H1 (cell line): Measurements from ENCODE around the gene NUTM2F. TPM values are rescaled to one million over a fixed set of nuclear protein-coding genes. Genes with fewer than 3 reads are reported as not detected.
"Not testable (repeated sequence)": the region's sequence is repeated elsewhere in the genome, so short reads cannot be mapped to it uniquely, and the experiment has no call there.

Experiments used
- CTCF ChIA-PET: fragments of 300-600 bp; sonication (Branson Sonifier 250); formaldehyde crosslinking; loops from one replicate; lab custom pipeline; 2021; ENCODE audit not compliant: partially characterized antibody; lab: Charles Lee
- POLR2A ChIA-PET: fragments of 300-600 bp; sonication (Branson Sonifier 250); formaldehyde crosslinking; loops from one replicate; lab custom pipeline; 2021; ENCODE audit warnings: inconsistent platforms; ENCODE audit not compliant: partially characterized antibody; lab: Charles Lee
- DNase-seq, 2 experiments: peaks; one replicate each; pipeline versions ENCODE4 v3.0.0 to v3.0.0-alpha.2; 2010 to 2022; ENCODE audit warnings: low spot score in 2 of 2, low read depth in 1 of 2, mixed read lengths in 1 of 2
- FAIRE-seq: peaks from 2 replicates; lab custom pipeline; 2011; peaks lifted over from hg19 to GRCh38; lab: Jason Lieb, UNC
- H2AFZ ChIP-seq: 2 replicates; pipeline ENCODE4 v1.8.1; 2012; ENCODE audit warnings: low read length, inconsistent platforms
- H2AK5ac ChIP-seq: 2 replicates; pipeline ENCODE4 v1.6.1; 2013; ENCODE audit warnings: low read depth, low read length
- H2BK120ac ChIP-seq: replicated peaks from 2 replicates; pipeline ENCODE3; 2013; ENCODE audit warnings: low read depth, low read length, inconsistent platforms
- H2BK12ac ChIP-seq: 2 replicates; pipeline ENCODE4 v1.6.1; 2013; ENCODE audit warnings: low read depth, low read length
- H2BK15ac ChIP-seq: 2 replicates; pipeline ENCODE4 v1.6.1; 2013; ENCODE audit warnings: low read length
- H2BK20ac ChIP-seq: 2 replicates; pipeline ENCODE4 v1.6.1; 2013; ENCODE audit warnings: low read length
- H2BK5ac ChIP-seq: 2 replicates; pipeline ENCODE4 v1.6.1; 2013; ENCODE audit warnings: low read depth, low read length
- H3K14ac ChIP-seq: 2 replicates; pipeline ENCODE4 v1.6.1; 2013; ENCODE audit warnings: inconsistent platforms; ENCODE audit not compliant: insufficient read length
- H3K18ac ChIP-seq: 2 replicates; pipeline ENCODE4 v1.6.1; 2013; ENCODE audit warnings: low read length; ENCODE audit errors: extremely low read depth
- H3K23ac ChIP-seq: 2 replicates; pipeline ENCODE4 v1.6.1; 2013; ENCODE audit warnings: inconsistent platforms; ENCODE audit not compliant: insufficient read length
- H3K23me2 ChIP-seq: 2 replicates; pipeline ENCODE4 v1.6.1; 2013; ENCODE audit warnings: low read depth, low read length
- H3K27ac ChIP-seq: 2 replicates; pipeline ENCODE4 v1.6.1; 2011; ENCODE audit warnings: low read depth, low read length, inconsistent platforms
- H3K27me3 ChIP-seq, 4 experiments: replicated peaks in 1 of 4; 1 replicate in 1 of 4; 2 replicates in 3 of 4; pipeline versions ENCODE4 v1.6.1 to v1.8.1; 2011 to 2013; ENCODE audit warnings: low read length in 3 of 4, mild to moderate bottlenecking in 3 of 4, inconsistent platforms in 2 of 4, mixed read lengths in 2 of 4, moderate library complexity in 1 of 4; ENCODE audit not compliant: control insufficient read depth in 3 of 4, insufficient read depth in 3 of 4; ENCODE audit errors: extremely low read depth in 1 of 4
- H3K36me3 ChIP-seq, 4 experiments: 2 replicates each; pipeline versions ENCODE4 v1.6.1 to v1.8.1; 2011 to 2013; ENCODE audit warnings: mild to moderate bottlenecking in 4 of 4, low read length in 3 of 4, moderate library complexity in 2 of 4, control low read depth in 1 of 4, inconsistent platforms in 1 of 4; ENCODE audit not compliant: insufficient read depth in 4 of 4, control insufficient read depth in 2 of 4
- H3K4ac ChIP-seq: replicated peaks from 2 replicates; pipeline ENCODE3; 2013; ENCODE audit warnings: low read length, low read depth, mixed read lengths, inconsistent platforms; ENCODE audit not compliant: insufficient read length
- H3K4me1 ChIP-seq, 4 experiments: replicated peaks in 1 of 4; 1 replicate in 1 of 4; 2 replicates in 3 of 4; pipeline versions ENCODE4 v1.6.1 to v1.8.1; 2011 to 2013; ENCODE audit warnings: low read length in 3 of 4, inconsistent platforms in 2 of 4, mixed read lengths in 1 of 4; ENCODE audit not compliant: insufficient read depth in 4 of 4, control insufficient read depth in 3 of 4
- H3K4me2 ChIP-seq, 2 experiments: 2 replicates each; pipeline versions ENCODE4 v1.6.1 to v1.8.1; 2011 to 2013; ENCODE audit warnings: low read depth in 2 of 2, low read length in 2 of 2, control low read depth in 1 of 2, inconsistent platforms in 1 of 2, mild to moderate bottlenecking in 1 of 2; ENCODE audit not compliant: insufficient read depth in 1 of 2
- H3K4me3 ChIP-seq, 4 experiments: fragments of 200-600, 300-600 bp in 1 of 4; sonication (generic), shearing (Covaris generic), sonication (Bioruptor Twin) in 1 of 4; 2 replicates each; pipeline versions ENCODE4 v1.5.1 to v1.8.1; 2011 to 2016; ENCODE audit warnings: low read length in 4 of 4, low read depth in 3 of 4, control low read depth in 2 of 4, inconsistent platforms in 2 of 4, mild to moderate bottlenecking in 2 of 4, mixed read lengths in 1 of 4, moderate library complexity in 1 of 4; ENCODE audit not compliant: insufficient read depth in 2 of 4; ENCODE audit errors: extremely low read depth in 1 of 4
- H3K56ac ChIP-seq: replicated peaks from 2 replicates; pipeline ENCODE3; 2013; ENCODE audit warnings: low read depth, mild to moderate bottlenecking, mixed read lengths, low read length, inconsistent platforms; ENCODE audit not compliant: insufficient read length
- H3K79me1 ChIP-seq: 2 replicates; pipeline ENCODE4 v1.6.1; 2013; ENCODE audit warnings: low read depth, low read length, control low read depth
- H3K79me2 ChIP-seq, 2 experiments: 2 replicates each; pipeline versions ENCODE4 v1.6.1 to v1.8.1; 2012 to 2013; ENCODE audit warnings: low read length in 2 of 2, mild to moderate bottlenecking in 2 of 2, inconsistent platforms in 1 of 2; ENCODE audit not compliant: insufficient read depth in 2 of 2, control insufficient read depth in 1 of 2
- H3K9ac ChIP-seq, 4 experiments: replicated peaks in 1 of 4; 1 replicate in 1 of 4; 2 replicates in 3 of 4; pipeline versions ENCODE4 v1.6.1 to v1.8.1; 2011 to 2013; ENCODE audit warnings: low read depth in 3 of 4, low read length in 3 of 4, control low read depth in 2 of 4, mild to moderate bottlenecking in 2 of 4, moderate library complexity in 2 of 4, inconsistent platforms in 1 of 4; ENCODE audit errors: extremely low read depth in 1 of 4
- H3K9me3 ChIP-seq, 2 experiments: 2 replicates each; pipeline versions ENCODE4 v1.6.1 to v1.8.1; 2012 to 2013; ENCODE audit warnings: mild to moderate bottlenecking in 2 of 2, moderate library complexity in 2 of 2, control low read depth in 1 of 2, inconsistent platforms in 1 of 2, low read depth in 1 of 2, low read length in 1 of 2, mixed read lengths in 1 of 2; ENCODE audit not compliant: insufficient read depth in 2 of 2
- H4K20me1 ChIP-seq, 2 experiments: replicated peaks in 1 of 2; 2 replicates each; pipeline versions ENCODE3 to v1.8.1; 2011 to 2013; ENCODE audit warnings: inconsistent platforms in 2 of 2, low read length in 2 of 2, mild to moderate bottlenecking in 1 of 2; ENCODE audit not compliant: insufficient read depth in 2 of 2, control insufficient read depth in 1 of 2
- H4K5ac ChIP-seq: 2 replicates; pipeline ENCODE4 v1.6.1; 2013; ENCODE audit warnings: low read length, low read depth, mixed read lengths, inconsistent platforms; ENCODE audit not compliant: insufficient read length
- H4K8ac ChIP-seq: 2 replicates; pipeline ENCODE4 v1.8.0; 2013; ENCODE audit warnings: mild to moderate bottlenecking, moderate library complexity, low read length, inconsistent platforms; ENCODE audit not compliant: insufficient read depth; ENCODE audit errors: extremely low read depth
- H4K91ac ChIP-seq: replicated peaks from 2 replicates; pipeline ENCODE3; 2013; ENCODE audit warnings: low read length, mixed read lengths, inconsistent platforms; ENCODE audit not compliant: insufficient read length
- CTCF ChIP-seq, 3 experiments: IDR thresholded peaks; 1 replicate in 2 of 3; 2 replicates in 1 of 3; pipeline versions ENCODE4 v1.5.1 to v1.6.1; 2011; ENCODE audit warnings: low read length in 3 of 3, mild to moderate bottlenecking in 3 of 3, inconsistent platforms in 2 of 3, low read depth in 1 of 3, moderate library complexity in 1 of 3; ENCODE audit not compliant: insufficient read depth in 1 of 3; ENCODE audit errors: control extremely low read depth in 1 of 3
- WGBS, 2 experiments: shearing (Covaris generic) in 1 of 2; methylation state at CpG; one replicate each; pipeline versions ENCODE4 v1.1.6 to v1.1.7; 2013 to 2015; ENCODE audit warnings: low lambda C conversion rate in 2 of 2, mixed read lengths in 2 of 2, inconsistent platforms in 1 of 2, low coverage in 1 of 2, missing lambda C conversion rate in 1 of 2; ENCODE audit not compliant: insufficient replicate concordance in 2 of 2, insufficient coverage in 1 of 2, insufficient read length in 1 of 2; ENCODE audit errors: extremely low coverage in 1 of 2, missing lambda C conversion rate in 1 of 2; 5-methylcytosine and 5-hydroxymethylcytosine counted together
- polyA plus RNA-seq, 7 experiments: library from polyadenylated mRNA; depleted of rRNA in 3 of 7; stranded (reverse) in 5 of 7; unstranded in 2 of 7; fragments of >200 nt in 5 of 7; fragments of 200-250 nt in 2 of 7; gene quantifications; 1 replicate in 5 of 7; 2 replicates in 1 of 7; 4 replicates in 1 of 7; pipeline versions ENCODE4 v1.2.1 to v1.2.3, GENCODE V29; 2011 to 2013; ENCODE audit warnings: missing spikeins in 2 of 7, mixed read lengths in 2 of 7
- total RNA-seq: library from RNA; stranded (reverse); fragmentation: NEBNext Ultra II Directional; extraction: Animal tissue kit (Norgen Biotek cat#: 25700); gene quantifications from 2 replicates; pipeline ENCODE4 v1.2.1, GENCODE V29; 2021

The NUTM2F gene
- total and polyA plus RNA-seq, 2 of the 8 experiments (the other 6 are each of a cell fraction or from before 2014, with no cell fraction given), result 0.06 to 0.19 TPM

- H3K27ac ChIP-seq, H2BK120ac ChIP-seq, H3K4ac ChIP-seq, H4K5ac ChIP-seq, H4K91ac ChIP-seq, H3K4me1 ChIP-seq, H2BK15ac ChIP-seq, H2AK5ac ChIP-seq, H3K79me2 ChIP-seq, H3K79me1 ChIP-seq, H2AFZ ChIP-seq, H3K4me2 ChIP-seq, H2BK12ac ChIP-seq, FAIRE-seq, H3K27me3 ChIP-seq, H3K56ac ChIP-seq, H3K36me3 ChIP-seq, CTCF ChIA-PET, H3K18ac ChIP-seq, H2BK20ac ChIP-seq, H4K8ac ChIP-seq, DNase-seq, H3K14ac ChIP-seq, H4K20me1 ChIP-seq, H3K9me3 ChIP-seq, H3K4me3 ChIP-seq, H3K23ac ChIP-seq, H2BK5ac ChIP-seq, H3K9ac ChIP-seq, H3K23me2 ChIP-seq, POLR2A ChIA-PET: not testable (repeated sequence)
- peak in 1 of 3 experiments; percentile 3; a peak in 1 of 4 replicates for TF ChIP-seq CTCF (IDR thresholded peaks at IDR 0.05; ENCODE audit: control extremely low read depth in 1 of 3, insufficient read depth in 1 of 3, low read depth in 1 of 3, low read length in 3 of 3)
- 92% methylated on average over 15 of the region's 16 CpGs; no CpG with 5 or more reads in 1 of the 2 experiments for WGBS, 2 experiments
Measured at GRCh38 chr9:94325583-94325982, 2.9 kb downstream of the NUTM2F start.
